Liver (tissue), 9 donors: ENCODE results near the gene PRMT3. TPM values are rescaled to one million over a fixed set of nuclear protein-coding genes. Genes with fewer than 3 reads are reported as not detected.
A peak's percentile ranks its signal among the peaks of the same experiment; 100 is the strongest.

Experiments
- DNase-seq: peaks from one replicate; pipeline ENCODE4 v3.0.0-alpha.2; 2017; ENCODE audit warnings: low spot score
- H3K27ac ChIP-seq, 2 donors: one replicate each; pipeline ENCODE4 v1.7.0; 2013; ENCODE audit warnings: inconsistent platforms in 2 of 2, low read length in 2 of 2, control low read depth in 1 of 2, low read depth in 1 of 2, mild to moderate bottlenecking in 1 of 2
- H3K27me3 ChIP-seq, 4 donors: one replicate each; pipeline versions ENCODE4 v1.6.1 to v1.7.0; 2013; ENCODE audit warnings: low read length in 3 of 4, inconsistent platforms in 1 of 4, mild to moderate bottlenecking in 1 of 4, moderate library complexity in 1 of 4; ENCODE audit not compliant: control insufficient read depth in 4 of 4, insufficient read depth in 4 of 4
- H3K36me3 ChIP-seq, 4 donors: one replicate each; pipeline versions ENCODE4 v1.6.1 to v1.7.0; 2013; ENCODE audit warnings: low read length in 3 of 4, mild to moderate bottlenecking in 3 of 4, low read depth in 1 of 4, moderate library complexity in 1 of 4; ENCODE audit not compliant: control insufficient read depth in 4 of 4, insufficient read depth in 3 of 4
- H3K4me1 ChIP-seq, 4 donors: one replicate each; pipeline versions ENCODE4 v1.6.1 to v1.7.0; 2013; ENCODE audit warnings: low read length in 3 of 4, mild to moderate bottlenecking in 3 of 4, moderate library complexity in 1 of 4; ENCODE audit not compliant: control insufficient read depth in 4 of 4, insufficient read depth in 4 of 4
- H3K4me3 ChIP-seq, 3 donors: one replicate each; pipeline versions ENCODE4 v1.6.1 to v1.7.0; 2013; ENCODE audit warnings: low read length in 3 of 3, control low read depth in 1 of 3, low read depth in 1 of 3, mild to moderate bottlenecking in 1 of 3
- H3K9ac ChIP-seq, 2 donors: one replicate each; pipeline ENCODE4 v1.7.0; 2013; ENCODE audit warnings: low read length in 2 of 2, mild to moderate bottlenecking in 2 of 2, moderate library complexity in 2 of 2, control low read depth in 1 of 2, low read depth in 1 of 2
- H3K9me3 ChIP-seq, 4 donors: one replicate each; pipeline versions ENCODE4 v1.6.1 to v1.7.0; 2013; ENCODE audit warnings: low read length in 3 of 4; ENCODE audit not compliant: control insufficient read depth in 4 of 4
- ATF3 ChIP-seq: IDR thresholded peaks from 2 replicates; pipeline ENCODE4 v1.6.1; 2016; ENCODE audit warnings: antibody characterized with exemption
- CTCF ChIP-seq: fragments of 150-350 bp; IDR thresholded peaks from 2 replicates; pipeline ENCODE4 v1.5.1; 2017; ENCODE audit warnings: improper control_type of control experiment, low read depth, low read length; ENCODE audit not compliant: missing input control
- EGR1 ChIP-seq, 2 donors: IDR thresholded peaks; 2 replicates each; pipeline ENCODE4 v1.6.1; 2016 to 2018; ENCODE audit warnings: antibody characterized with exemption in 2 of 2, low read depth in 2 of 2
- FOXA1 ChIP-seq: IDR thresholded peaks from 2 replicates; pipeline ENCODE4 v1.6.1; 2016; ENCODE audit warnings: antibody characterized with exemption
- FOXA2 ChIP-seq: IDR thresholded peaks from 2 replicates; pipeline ENCODE4 v1.6.1; 2016; ENCODE audit warnings: antibody characterized with exemption
- GABPA ChIP-seq, 2 donors: IDR thresholded peaks in 1 of 2; conservative IDR thresholded peaks in 1 of 2; 2 replicates each; pipeline ENCODE4 v1.6.1; 2016; ENCODE audit warnings: antibody characterized with exemption in 2 of 2, mild to moderate bottlenecking in 1 of 2, moderate library complexity in 1 of 2
- HNF4A ChIP-seq, 2 donors: conservative IDR thresholded peaks; 2 replicates each; pipeline ENCODE4 v1.6.1; 2016; ENCODE audit warnings: antibody characterized with exemption in 2 of 2, mild to moderate bottlenecking in 2 of 2
- HNF4G ChIP-seq: IDR thresholded peaks from 2 replicates; pipeline ENCODE4 v1.6.1; 2016; ENCODE audit warnings: antibody characterized with exemption
- JUND ChIP-seq, 2 donors: IDR thresholded peaks; 2 replicates each; pipeline ENCODE4 v1.6.1; 2016; ENCODE audit warnings: antibody characterized with exemption in 2 of 2
- MAX ChIP-seq: IDR thresholded peaks from 2 replicates; pipeline ENCODE4 v1.6.1; 2016; ENCODE audit warnings: antibody characterized with exemption
- NR2F2 ChIP-seq: IDR thresholded peaks from 2 replicates; pipeline ENCODE4 v1.6.1; 2016; ENCODE audit warnings: antibody characterized with exemption
- RAD21 ChIP-seq, 2 donors: IDR thresholded peaks; 2 replicates each; pipeline ENCODE4 v1.6.1; 2016; ENCODE audit warnings: antibody characterized with exemption in 2 of 2, mild to moderate bottlenecking in 2 of 2
- REST ChIP-seq: IDR thresholded peaks from 2 replicates; pipeline ENCODE4 v1.6.1; 2016; ENCODE audit warnings: antibody characterized with exemption, mild to moderate bottlenecking
- RXRA ChIP-seq, 2 donors: IDR thresholded peaks; 2 replicates each; pipeline ENCODE4 v1.6.1; 2017 to 2018; ENCODE audit warnings: antibody characterized with exemption in 2 of 2, mild to moderate bottlenecking in 1 of 2
- SP1 ChIP-seq: IDR thresholded peaks from 2 replicates; pipeline ENCODE4 v1.6.1; 2018; ENCODE audit warnings: antibody characterized with exemption, mild to moderate bottlenecking
- TAF1 ChIP-seq: conservative IDR thresholded peaks from 2 replicates; pipeline ENCODE4 v1.6.1; 2016; ENCODE audit warnings: antibody characterized with exemption, mild to moderate bottlenecking
- YY1 ChIP-seq: IDR thresholded peaks from 2 replicates; pipeline ENCODE4 v1.6.1; 2016; ENCODE audit warnings: antibody characterized with exemption, mild to moderate bottlenecking
- ZBTB33 ChIP-seq: IDR thresholded peaks from 2 replicates; pipeline ENCODE4 v1.6.1; 2016; ENCODE audit warnings: antibody characterized with exemption
- WGBS: extraction: QIAGEN DNeasy Blood & Tissue Kit; methylation state at CpG from one replicate; pipeline ENCODE4 v1.1.7; 2013; 5-methylcytosine and 5-hydroxymethylcytosine counted together
- polyA plus RNA-seq, 2 donors: library from polyadenylated mRNA; stranded (reverse) in 1 of 2; unstranded in 1 of 2; fragments of 200-250 nt in 1 of 2; fragments of >200 nt in 1 of 2; fragmentation: Nextera tagmentation in 1 of 2; extraction: Ambion mirVana in 1 of 2; gene quantifications; one replicate each; pipeline versions ENCODE4 v1.2.1 to v1.2.3, GENCODE V29; 2013 to 2015
- total RNA-seq, 2 donors: library from RNA; depleted of rRNA; stranded (reverse); fragments of >200 nt; gene quantifications; one replicate each; pipeline ENCODE4 v1.2.3, GENCODE V29; 2014
- donor health status: healthy.
- donor health status: healthy.
- donor health status: healthy.
- donor health status: healthy.
- donor health status: healthy.

Gene PRMT3
- total and polyA plus RNA-seq, 4 donors = 3.5 to 15.8 (median 7.8) TPM

- TF ChIP-seq ZBTB33 = peak; percentile 54
Measured at GRCh38 chr11:20501252-20501651, 113.7 kb downstream of the PRMT3 start (continued).

- H3K4me1 ChIP-seq = peaks cover 0 to 9% (median 6%) of the 10 kb centered on the region in 4 donors
- WGBS = 45% methylated on average over 4 of the region's 4 CpGs
Measured at GRCh38 chr11:20501971-20502370, 114.5 kb downstream of the PRMT3 start.

More at GRCh38 chr11:20501971-20502370, 114.5 kb downstream of the PRMT3 start:
- TF ChIP-seq HNF4G (no peak), ZBTB33 (no peak), ATF3 (no peak), HNF4A (conservative IDR thresholded peaks at IDR 0.05) (no peak), RXRA (IDR thresholded peaks at IDR 0.05) (no peak), REST (no peak), EGR1 (IDR thresholded peaks at IDR 0.05; ENCODE audit: low read depth in 2 of 2) (no peak), YY1 (no peak), SP1 (no peak), CTCF (no peak), NR2F2 (no peak), JUND (IDR thresholded peaks at IDR 0.05) (no peak), GABPA (IDR thresholded peaks at IDR 0.05 in 1 of 2, conservative IDR thresholded peaks at IDR 0.05 in 1 of 2) (no peak), RAD21 (IDR thresholded peaks at IDR 0.05) (no peak), FOXA2 (no peak), MAX (no peak), FOXA1 (no peak), TAF1 (no peak)
- DNase-seq = no peak
- H3K9ac ChIP-seq = peak overlapping the region in 1 of 2 donors; percentile 5
- H3K4me3 ChIP-seq = peak overlapping the region; percentile 14 to 34 (median 29)
- H3K9me3 ChIP-seq = no peaks in the 10 kb centered on the region
- H3K27ac ChIP-seq = peak overlapping the region; percentile 4 to 60
- no peaks in the 10 kb centered on the region for H3K36me3 ChIP-seq
- no peaks in the 10 kb centered on the region for H3K27me3 ChIP-seq
